ENCODE results near the gene OBSCN. TPM values are rescaled to one million over a fixed set of nuclear protein-coding genes. Genes with fewer than 3 reads are reported as not detected.

OBSCN gene
- total RNA-seq, 1 donor from 2014 or later: 15.2 TPM

DNA sequence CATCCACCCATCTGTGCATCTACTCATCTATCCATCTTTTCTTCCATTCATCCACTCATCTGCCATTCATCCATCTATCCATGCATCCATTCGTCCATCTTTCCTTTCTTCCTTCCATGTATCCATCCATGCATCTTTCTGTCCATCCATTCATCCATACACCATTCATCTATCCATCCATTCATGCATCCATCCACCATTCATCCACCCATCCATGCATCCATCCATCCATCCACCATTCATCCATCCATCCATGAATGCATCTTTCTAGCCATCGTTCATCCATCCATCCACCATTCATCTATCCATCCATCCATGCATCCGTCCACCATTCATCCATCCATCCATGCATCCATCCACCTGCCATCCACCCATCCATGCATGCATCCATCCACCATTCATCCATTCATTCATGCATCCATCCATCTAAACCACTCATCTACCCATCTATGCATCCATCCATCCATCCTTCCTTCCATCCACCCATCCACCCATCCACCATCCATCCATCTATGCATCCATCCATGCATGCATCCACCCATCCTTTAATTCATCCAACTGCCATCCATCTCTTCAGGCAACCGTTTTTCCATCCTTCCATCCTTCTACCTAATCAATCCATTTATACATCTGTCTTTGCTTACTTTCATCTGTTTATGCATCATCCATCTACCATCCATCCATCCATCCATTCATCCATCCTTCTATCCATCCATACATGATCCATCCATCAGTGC, 111.7 kb downstream of the OBSCN start:
- no peak for DNase-seq (ENCODE audit: extremely low spot score, unreplicated experiment)
- no peaks in the 10 kb centered on the region for H3K9me3 Mint-ChIP-seq (ENCODE audit: unreplicated experiment)
- no peaks in the 10 kb centered on the region for H3K36me3 Mint-ChIP-seq (ENCODE audit: unreplicated experiment)
- TF ChIP-seq, protein P1, sequence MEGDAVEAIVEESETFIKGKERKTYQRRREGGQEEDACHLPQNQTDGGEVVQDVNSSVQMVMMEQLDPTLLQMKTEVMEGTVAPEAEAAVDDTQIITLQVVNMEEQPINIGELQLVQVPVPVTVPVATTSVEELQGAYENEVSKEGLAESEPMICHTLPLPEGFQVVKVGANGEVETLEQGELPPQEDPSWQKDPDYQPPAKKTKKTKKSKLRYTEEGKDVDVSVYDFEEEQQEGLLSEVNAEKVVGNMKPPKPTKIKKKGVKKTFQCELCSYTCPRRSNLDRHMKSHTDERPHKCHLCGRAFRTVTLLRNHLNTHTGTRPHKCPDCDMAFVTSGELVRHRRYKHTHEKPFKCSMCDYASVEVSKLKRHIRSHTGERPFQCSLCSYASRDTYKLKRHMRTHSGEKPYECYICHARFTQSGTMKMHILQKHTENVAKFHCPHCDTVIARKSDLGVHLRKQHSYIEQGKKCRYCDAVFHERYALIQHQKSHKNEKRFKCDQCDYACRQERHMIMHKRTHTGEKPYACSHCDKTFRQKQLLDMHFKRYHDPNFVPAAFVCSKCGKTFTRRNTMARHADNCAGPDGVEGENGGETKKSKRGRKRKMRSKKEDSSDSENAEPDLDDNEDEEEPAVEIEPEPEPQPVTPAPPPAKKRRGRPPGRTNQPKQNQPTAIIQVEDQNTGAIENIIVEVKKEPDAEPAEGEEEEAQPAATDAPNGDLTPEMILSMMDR (IDR thresholded peaks at IDR 0.05): no peak
- H3K27me3 Mint-ChIP-seq (ENCODE audit: unreplicated experiment): no peaks in the 10 kb centered on the region
- H3K4me3 Mint-ChIP-seq (ENCODE audit: unreplicated experiment): no peak overlapping the region
- H3K27ac Mint-ChIP-seq (ENCODE audit: unreplicated experiment): no peak overlapping the region
- H3K4me1 Mint-ChIP-seq (ENCODE audit: unreplicated experiment): no peaks in the 10 kb centered on the region

DNA sequence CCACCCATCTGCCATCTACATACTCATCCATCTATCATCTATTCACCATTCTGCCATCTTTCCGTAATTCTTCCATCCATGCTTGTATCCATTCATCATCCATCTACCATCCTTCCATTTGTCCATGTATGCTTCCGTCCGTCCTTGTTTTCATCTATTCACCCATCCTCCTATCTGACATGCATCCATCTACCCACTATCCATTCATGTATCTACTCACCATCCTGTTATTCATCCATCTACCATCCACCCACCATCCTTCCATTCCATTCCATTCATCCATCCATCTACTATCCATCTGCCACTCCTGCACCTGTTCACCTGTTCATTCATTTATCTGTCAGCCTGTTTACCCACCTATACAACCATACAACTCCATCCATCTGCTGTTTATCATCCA, 112.5 kb downstream of the OBSCN start:
- Mint-ChIP-seq H3K36me3 (ENCODE audit: unreplicated experiment) (no peaks in the 10 kb centered on the region), H3K4me1 (ENCODE audit: unreplicated experiment) (no peaks in the 10 kb centered on the region), H3K27me3 (ENCODE audit: unreplicated experiment) (no peaks in the 10 kb centered on the region), H3K4me3 (ENCODE audit: unreplicated experiment) (no peak overlapping the region), H3K27ac (ENCODE audit: unreplicated experiment) (no peak overlapping the region), H3K9me3 (ENCODE audit: unreplicated experiment) (no peaks in the 10 kb centered on the region)
- TF ChIP-seq, protein P1 (IDR thresholded peaks at IDR 0.05): no peak
- DNase-seq (ENCODE audit: extremely low spot score, unreplicated experiment): no peak

DNA sequence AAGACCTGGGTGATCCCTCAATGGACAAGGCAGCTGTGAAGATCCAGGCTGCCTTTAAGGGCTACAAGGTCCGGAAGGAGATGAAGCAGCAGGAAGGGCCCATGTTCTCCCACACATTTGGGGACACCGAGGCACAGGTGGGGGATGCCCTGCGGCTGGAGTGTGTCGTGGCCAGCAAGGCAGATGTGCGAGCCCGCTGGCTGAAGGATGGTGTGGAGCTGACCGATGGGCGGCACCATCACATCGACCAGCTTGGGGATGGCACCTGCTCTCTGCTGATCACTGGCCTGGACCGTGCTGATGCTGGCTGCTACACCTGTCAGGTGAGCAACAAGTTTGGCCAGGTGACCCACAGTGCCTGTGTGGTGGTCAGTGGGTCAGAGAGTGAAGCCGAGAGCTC, 113.6 kb downstream of the OBSCN start:
- H3K4me3 Mint-ChIP-seq (ENCODE audit: unreplicated experiment): no peak overlapping the region

DNA sequence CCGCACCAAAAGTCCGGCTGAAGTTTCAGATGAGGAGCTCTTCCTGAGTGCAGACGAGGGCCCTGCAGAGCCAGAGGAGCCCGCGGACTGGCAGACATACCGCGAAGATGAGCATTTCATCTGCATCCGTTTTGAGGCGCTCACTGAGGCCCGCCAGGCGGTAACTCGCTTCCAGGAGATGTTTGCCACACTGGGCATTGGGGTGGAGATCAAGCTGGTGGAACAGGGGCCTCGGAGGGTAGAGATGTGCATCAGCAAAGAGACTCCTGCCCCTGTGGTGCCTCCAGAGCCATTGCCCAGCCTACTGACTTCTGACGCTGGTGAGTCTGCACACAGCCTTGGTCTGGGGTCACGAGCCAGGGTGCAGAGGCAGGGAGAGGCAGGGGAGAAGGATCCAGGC, 114.1 kb downstream of the OBSCN start:
- H3K27me3 Mint-ChIP-seq (ENCODE audit: unreplicated experiment): no peaks in the 10 kb centered on the region
- peaks cover 3% of the 10 kb centered on the region for H3K36me3 Mint-ChIP-seq (ENCODE audit: unreplicated experiment)
- TF ChIP-seq, protein P1 (IDR thresholded peaks at IDR 0.05): no peak
- DNase-seq (ENCODE audit: extremely low spot score, unreplicated experiment): no peak
- no peak overlapping the region for H3K4me3 Mint-ChIP-seq (ENCODE audit: unreplicated experiment)
- no peak overlapping the region for H3K27ac Mint-ChIP-seq (ENCODE audit: unreplicated experiment)
- peaks cover 4% of the 10 kb centered on the region for H3K9me3 Mint-ChIP-seq (ENCODE audit: unreplicated experiment)
- H3K4me1 Mint-ChIP-seq (ENCODE audit: unreplicated experiment): no peaks in the 10 kb centered on the region

More for the DNA sequence above, 113.6 kb downstream of the OBSCN start:
- Mint-ChIP-seq H3K27me3 (ENCODE audit: unreplicated experiment) (no peaks in the 10 kb centered on the region), H3K27ac (ENCODE audit: unreplicated experiment) (no peak overlapping the region), H3K4me1 (ENCODE audit: unreplicated experiment) (no peaks in the 10 kb centered on the region), H3K36me3 (ENCODE audit: unreplicated experiment) (peaks cover 3% of the 10 kb centered on the region), H3K9me3 (ENCODE audit: unreplicated experiment) (peaks cover 4% of the 10 kb centered on the region)
- DNase-seq (ENCODE audit: extremely low spot score, unreplicated experiment): no peak
- TF ChIP-seq, protein P1 (IDR thresholded peaks at IDR 0.05): no peak

DNA sequence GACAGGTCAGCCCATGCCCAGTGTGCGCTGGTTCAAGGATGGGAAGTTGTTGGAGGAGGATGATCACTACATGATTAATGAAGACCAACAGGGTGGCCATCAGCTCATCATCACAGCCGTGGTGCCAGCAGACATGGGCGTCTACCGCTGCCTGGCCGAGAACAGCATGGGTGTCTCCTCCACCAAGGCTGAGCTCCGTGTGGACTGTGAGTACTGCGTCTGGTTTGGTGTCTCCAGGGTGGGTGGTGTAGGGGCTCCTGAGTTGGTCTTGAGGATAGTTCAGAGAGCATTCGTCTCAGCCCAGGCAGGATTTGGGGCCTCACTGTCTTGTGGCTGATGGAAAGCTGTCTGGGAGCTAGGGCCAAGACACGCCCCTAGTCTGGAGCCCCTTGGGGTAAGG, 115.6 kb downstream of the OBSCN start:
- H3K36me3 Mint-ChIP-seq (ENCODE audit: unreplicated experiment): peaks cover 3% of the 10 kb centered on the region
- TF ChIP-seq, protein P1 (IDR thresholded peaks at IDR 0.05): no peak
- peaks cover 4% of the 10 kb centered on the region for H3K9me3 Mint-ChIP-seq (ENCODE audit: unreplicated experiment)
- no peak overlapping the region for H3K27ac Mint-ChIP-seq (ENCODE audit: unreplicated experiment)
- H3K4me3 Mint-ChIP-seq (ENCODE audit: unreplicated experiment): no peak overlapping the region
- DNase-seq (ENCODE audit: extremely low spot score, unreplicated experiment): peak; percentile 73
- no peaks in the 10 kb centered on the region for H3K27me3 Mint-ChIP-seq (ENCODE audit: unreplicated experiment)
- no peaks in the 10 kb centered on the region for H3K4me1 Mint-ChIP-seq (ENCODE audit: unreplicated experiment)
